ENCODE data around the gene CCHCR1. TPM values are rescaled to one million over a fixed set of nuclear protein-coding genes. Genes with fewer than 3 reads are reported as not detected.

CCHCR1 gene
- polyA plus RNA-seq, 1 donor (not counting 4 experiments of a cell fraction or from before 2014, with no cell fraction given) = 7.5 TPM

DNA sequence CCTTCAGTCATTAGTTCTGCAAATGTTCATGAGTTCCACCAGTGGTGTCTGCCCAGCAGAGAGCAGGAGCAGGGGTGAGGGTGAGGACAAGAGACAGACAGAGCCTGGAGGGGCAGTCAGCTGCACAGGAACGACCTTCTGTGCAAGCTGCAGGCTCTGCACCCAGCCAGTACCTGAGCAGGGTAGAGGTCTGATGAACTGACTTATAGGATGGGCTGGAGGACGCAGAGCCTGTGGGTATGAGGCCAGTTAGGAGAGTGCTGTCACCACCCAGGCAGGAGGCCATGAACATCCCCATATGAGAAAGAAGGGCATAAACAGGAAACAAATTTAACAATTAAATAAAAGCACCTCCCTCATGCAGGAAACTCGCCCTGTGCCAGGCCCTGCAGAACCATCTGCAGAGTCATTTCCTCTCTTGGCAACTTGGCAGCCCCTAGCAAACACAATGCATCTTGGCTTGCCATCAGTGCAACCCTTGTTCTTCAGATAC lies 63.2 kb downstream of the CCHCR1 start:
- H3K79me2 ChIP-seq (ENCODE audit: control insufficient read depth, insufficient read depth, low read length) = no peaks in the 10 kb centered on the region
- FAIRE-seq (peak; percentile 84), DNase-seq (ENCODE audit: low read depth, low spot score) (no peak)
- H3K9me1 ChIP-seq (ENCODE audit: control insufficient read depth, extremely low read depth, insufficient read depth, low read length) = no peaks in the 10 kb centered on the region
- no peaks in the 10 kb centered on the region for H3K36me3 ChIP-seq (ENCODE audit: control insufficient read depth in 2 of 2, extremely low read depth in 1 of 2, insufficient read depth in 2 of 2, low read length in 2 of 2)
- H3K9ac ChIP-seq (ENCODE audit: control insufficient read depth, extremely low read depth, insufficient read depth, low read length) = no peak overlapping the region
- H3K4me3 ChIP-seq (ENCODE audit: control insufficient read depth in 2 of 3, extremely low read depth in 1 of 3, insufficient read depth in 2 of 3, low read depth in 1 of 3, low read length in 3 of 3) = no peak overlapping the region
- peak overlapping the region; percentile 70 for H2AFZ ChIP-seq (ENCODE audit: control insufficient read depth, low read length)
- H3K27me3 ChIP-seq (ENCODE audit: control insufficient read depth, extremely low read depth, insufficient read depth, low read length) = no peaks in the 10 kb centered on the region
- no peak overlapping the region for H3K27ac ChIP-seq (ENCODE audit: control insufficient read depth, insufficient read depth, low read length)
- no peaks in the 10 kb centered on the region for H3K9me3 ChIP-seq (ENCODE audit: control insufficient read depth, low read depth, low read length)
- no peaks in the 10 kb centered on the region for H4K20me1 ChIP-seq (ENCODE audit: control insufficient read depth, extremely low read depth, insufficient read depth, low read length)
- peaks cover 10% of the 10 kb centered on the region for H3K4me1 ChIP-seq (ENCODE audit: control insufficient read depth, extremely low read depth, insufficient read depth, low read length)
- dilution Hi-C loops (cut with MboI; ENCODE audit: extremely low pct_ligation_motif_present, low sequenced_read_pairs) = no loop called here
- no peak overlapping the region for H3K4me2 ChIP-seq (ENCODE audit: control insufficient read depth, extremely low read depth, insufficient read depth, low read depth, low read length)
- no peak for TF ChIP-seq EZH2 (IDR thresholded peaks at IDR 0.05; ENCODE audit: low read length)
- TF ChIP-seq, protein P1, sequence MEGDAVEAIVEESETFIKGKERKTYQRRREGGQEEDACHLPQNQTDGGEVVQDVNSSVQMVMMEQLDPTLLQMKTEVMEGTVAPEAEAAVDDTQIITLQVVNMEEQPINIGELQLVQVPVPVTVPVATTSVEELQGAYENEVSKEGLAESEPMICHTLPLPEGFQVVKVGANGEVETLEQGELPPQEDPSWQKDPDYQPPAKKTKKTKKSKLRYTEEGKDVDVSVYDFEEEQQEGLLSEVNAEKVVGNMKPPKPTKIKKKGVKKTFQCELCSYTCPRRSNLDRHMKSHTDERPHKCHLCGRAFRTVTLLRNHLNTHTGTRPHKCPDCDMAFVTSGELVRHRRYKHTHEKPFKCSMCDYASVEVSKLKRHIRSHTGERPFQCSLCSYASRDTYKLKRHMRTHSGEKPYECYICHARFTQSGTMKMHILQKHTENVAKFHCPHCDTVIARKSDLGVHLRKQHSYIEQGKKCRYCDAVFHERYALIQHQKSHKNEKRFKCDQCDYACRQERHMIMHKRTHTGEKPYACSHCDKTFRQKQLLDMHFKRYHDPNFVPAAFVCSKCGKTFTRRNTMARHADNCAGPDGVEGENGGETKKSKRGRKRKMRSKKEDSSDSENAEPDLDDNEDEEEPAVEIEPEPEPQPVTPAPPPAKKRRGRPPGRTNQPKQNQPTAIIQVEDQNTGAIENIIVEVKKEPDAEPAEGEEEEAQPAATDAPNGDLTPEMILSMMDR (optimal IDR thresholded peaks at IDR 0.05 in 1 of 3, IDR thresholded peaks at IDR 0.05 in 1 of 3, conservative IDR thresholded peaks at IDR 0.05 in 1 of 3; ENCODE audit: extremely low read depth in 1 of 3, insufficient read depth in 2 of 3, low read length in 3 of 3) = no peak

DNA sequence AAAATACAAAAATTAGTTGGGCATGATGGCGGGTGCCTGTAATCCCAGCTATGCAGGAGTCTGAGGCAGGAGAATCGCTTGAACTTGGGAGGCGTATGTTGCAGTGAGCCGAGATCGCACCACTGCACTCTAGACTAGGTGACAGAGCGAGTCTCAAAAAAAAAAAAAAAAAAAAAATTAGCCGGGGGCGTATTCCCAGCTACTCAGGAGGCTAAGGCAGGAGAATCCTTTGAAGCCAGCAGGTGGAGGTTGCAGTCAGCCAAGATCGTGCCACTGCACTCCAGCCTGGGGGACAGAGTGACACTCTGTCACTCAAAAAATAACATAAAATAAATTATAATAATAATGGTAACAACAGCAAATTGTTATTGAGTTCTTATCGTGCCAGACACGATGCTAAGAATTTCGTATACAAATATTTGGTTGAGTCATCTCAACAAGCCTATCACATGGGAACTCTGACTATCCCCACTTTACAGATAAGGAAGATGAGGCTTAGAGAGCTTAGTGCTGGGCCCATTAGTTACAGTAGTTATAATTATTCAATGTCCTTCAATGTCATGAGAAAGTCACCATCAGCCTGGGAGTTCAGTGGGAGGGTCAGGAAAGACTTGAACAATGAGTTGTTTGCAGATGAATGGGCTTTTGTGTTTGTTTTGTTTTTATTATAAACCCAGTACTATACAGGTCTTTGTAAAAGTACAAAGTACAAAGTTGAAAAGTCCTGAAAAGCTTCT lies 64.7 kb downstream of the CCHCR1 start:
- Histone ChIP-seq H3K9ac (ENCODE audit: control insufficient read depth, extremely low read depth, insufficient read depth, low read length) (no peak overlapping the region), H3K27ac (ENCODE audit: control insufficient read depth, insufficient read depth, low read length) (no peak overlapping the region), H4K20me1 (ENCODE audit: control insufficient read depth, extremely low read depth, insufficient read depth, low read length) (no peaks in the 10 kb centered on the region), H3K79me2 (ENCODE audit: control insufficient read depth, insufficient read depth, low read length) (no peaks in the 10 kb centered on the region), H3K4me1 (ENCODE audit: control insufficient read depth, extremely low read depth, insufficient read depth, low read length) (peaks cover 10% of the 10 kb centered on the region), H3K4me3 (ENCODE audit: control insufficient read depth in 2 of 3, extremely low read depth in 1 of 3, insufficient read depth in 2 of 3, low read depth in 1 of 3, low read length in 3 of 3) (no peak overlapping the region), H3K4me2 (ENCODE audit: control insufficient read depth, extremely low read depth, insufficient read depth, low read depth, low read length) (no peak overlapping the region), H3K27me3 (ENCODE audit: control insufficient read depth, extremely low read depth, insufficient read depth, low read length) (no peaks in the 10 kb centered on the region), H3K9me3 (ENCODE audit: control insufficient read depth, low read depth, low read length) (no peaks in the 10 kb centered on the region), H3K9me1 (ENCODE audit: control insufficient read depth, extremely low read depth, insufficient read depth, low read length) (no peaks in the 10 kb centered on the region), H2AFZ (ENCODE audit: control insufficient read depth, low read length) (no peak overlapping the region), H3K36me3 (ENCODE audit: control insufficient read depth in 2 of 2, extremely low read depth in 1 of 2, insufficient read depth in 2 of 2, low read length in 2 of 2) (no peaks in the 10 kb centered on the region)
- FAIRE-seq (no peak), DNase-seq (ENCODE audit: low read depth, low spot score) (no peak)
- no peak for TF ChIP-seq EZH2 (IDR thresholded peaks at IDR 0.05; ENCODE audit: low read length)
- TF ChIP-seq, protein P1 (optimal IDR thresholded peaks at IDR 0.05 in 1 of 3, IDR thresholded peaks at IDR 0.05 in 1 of 3, conservative IDR thresholded peaks at IDR 0.05 in 1 of 3; ENCODE audit: extremely low read depth in 1 of 3, insufficient read depth in 2 of 3, low read length in 3 of 3) = no peak
- dilution Hi-C loops (cut with MboI; ENCODE audit: extremely low pct_ligation_motif_present, low sequenced_read_pairs) = no loop called here

Small RNA genes within 50 kb of the gene (small RNA-seq; reads per million reads assigned to genes)
- 0 reads per million in 3 experiments for gene POLR2LP1 (ENCODE audit: insufficient read length in 3 of 3, low read depth in 3 of 3, low replicate concordance in 1 of 3)

Other genes with a start within 250 kb of the CCHCR1 start
- gene GTF2H4, start 249.6 kb downstream of the CCHCR1 start, polyA plus RNA-seq = 34.2 to 44.0 TPM (median 38.7 TPM) in 3 replicates
- gene VARS2, start 243.6 kb downstream of the CCHCR1 start, polyA plus RNA-seq = 12.8 to 14.3 TPM (median 13.8 TPM) in 3 replicates
- not detected in 3 replicates for gene SFTA2, start 225.6 kb downstream of the CCHCR1 start, polyA plus RNA-seq
- gene MUCL3, start 216.8 kb downstream of the CCHCR1 start, polyA plus RNA-seq = 0.05 TPM in 1 of 3 replicates, not detected in the others
- gene MUC21, start 174.1 kb downstream of the CCHCR1 start, polyA plus RNA-seq = not detected in 3 replicates
- gene MUC22, start 147.3 kb downstream of the CCHCR1 start, polyA plus RNA-seq = not detected in 3 replicates
- gene C6orf15, start 45.2 kb downstream of the CCHCR1 start, polyA plus RNA-seq = 0.08 to 0.35 TPM (median 0.30 TPM) in 3 replicates
- gene PSORS1C1, start 43.0 kb downstream of the CCHCR1 start, polyA plus RNA-seq = 3.6 to 9.4 TPM (median 5.7 TPM) in 3 replicates
- 4.0 to 8.3 TPM (median 5.0 TPM) in 3 replicates for gene CDSN, start 37.4 kb downstream of the CCHCR1 start, polyA plus RNA-seq
- gene PSORS1C2, start 18.7 kb downstream of the CCHCR1 start, polyA plus RNA-seq = not detected in 3 replicates
- 2.5 to 9.4 TPM (median 7.4 TPM) in 3 replicates for gene TCF19, start 787 bp upstream of the CCHCR1 start, polyA plus RNA-seq
- 1.0 to 1.6 TPM (median 1.6 TPM) in 3 replicates for gene POU5F1, start 12.9 kb upstream of the CCHCR1 start, polyA plus RNA-seq
- gene HLA-C, start 114.3 kb upstream of the CCHCR1 start, polyA plus RNA-seq = 329 to 536 TPM (median 330 TPM) in 3 replicates
- 265 to 656 TPM (median 312 TPM) in 3 replicates for gene HLA-B, start 199.4 kb upstream of the CCHCR1 start, polyA plus RNA-seq
- 59.9 to 81.8 TPM (median 67.7 TPM) in 3 replicates for gene MICA, start 245.8 kb upstream of the CCHCR1 start, polyA plus RNA-seq

Data from keratinocyte (primary cell).